GM18505 (cell line): ENCODE data around the gene CCR7.

ENCODE experiments used
- ATAC-seq: cut with Tn5 transposase; IDR thresholded peaks from one replicate; pipeline ENCODE4 v1.9.1; 2021; ENCODE audit not compliant: unreplicated experiment
- POLR2A ChIP-seq: IDR thresholded peaks from 4 replicates; pipeline ENCODE4 v1.6.1; 2011; ENCODE audit warnings: borderline replicate concordance; ENCODE audit not compliant: insufficient read depth, insufficient read length; ENCODE audit errors: extremely low read depth

The CCR7 gene

DNA sequence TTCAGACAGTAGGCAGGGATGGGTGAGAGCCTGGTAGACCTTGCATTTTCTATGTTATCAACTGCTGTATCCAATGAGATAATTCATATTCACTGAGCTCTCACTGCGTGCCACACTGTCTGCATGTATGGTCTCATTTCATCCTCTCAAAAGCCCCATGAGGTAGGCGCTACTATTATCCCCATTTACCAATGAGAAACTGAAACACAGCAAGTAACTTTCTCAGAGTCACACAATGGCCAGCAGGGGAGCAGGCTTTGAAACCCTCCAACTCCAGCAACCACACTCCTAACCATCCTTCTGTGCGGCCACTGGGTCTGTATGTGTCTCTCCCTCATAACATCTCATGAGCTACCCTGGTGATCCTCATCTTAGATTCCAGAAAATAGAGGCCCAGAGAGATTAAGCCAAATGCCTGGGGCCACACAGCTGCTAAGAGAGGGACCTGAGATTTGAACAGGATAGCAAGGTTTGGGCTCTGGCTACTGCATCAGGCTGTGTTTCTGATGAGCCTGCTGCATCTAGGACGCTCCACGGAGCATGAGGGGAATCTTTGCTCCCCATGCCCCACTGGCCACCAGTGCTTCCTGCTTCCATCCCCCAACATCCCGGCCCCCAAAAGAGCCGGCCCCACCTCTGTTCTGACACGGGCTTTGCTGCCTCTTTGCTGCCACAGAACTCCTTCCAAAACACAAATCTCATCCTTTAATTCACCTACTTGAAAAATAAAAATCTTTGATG, 3.2 kb downstream of the CCR7 start:
- TF ChIP-seq POLR2A = peak; percentile 55
- peak; percentile 31 for ATAC-seq

DNA sequence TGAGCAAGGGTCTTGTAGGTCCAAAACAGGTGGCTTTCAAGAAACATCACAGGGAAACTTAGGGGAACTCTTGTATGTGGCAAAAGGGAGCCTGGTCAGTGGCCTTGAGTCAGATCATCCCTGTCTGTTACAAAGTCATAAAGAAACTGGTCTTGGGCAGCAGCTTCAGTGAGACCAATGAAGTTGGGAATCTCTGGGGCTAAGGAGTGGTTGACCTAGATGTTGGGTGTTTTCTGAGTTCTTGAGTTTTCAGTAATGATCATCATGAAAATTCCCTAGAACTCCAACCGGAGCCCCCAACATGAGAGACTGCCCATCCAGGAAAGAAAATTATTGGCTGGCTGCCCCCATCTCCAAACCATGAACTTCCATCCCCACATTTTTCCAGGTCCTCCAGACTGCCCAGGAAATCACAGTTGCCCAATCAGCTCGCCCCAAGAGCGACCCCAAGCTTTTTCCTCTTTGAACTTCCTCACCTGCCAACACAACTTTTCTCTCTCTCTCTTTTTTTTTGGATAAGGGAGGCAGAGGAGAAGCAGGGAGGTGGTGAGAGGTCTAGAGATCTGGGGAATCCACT, 3.9 kb downstream of the CCR7 start:
- peak; percentile 25 for ATAC-seq
- TF ChIP-seq POLR2A = no peak

DNA sequence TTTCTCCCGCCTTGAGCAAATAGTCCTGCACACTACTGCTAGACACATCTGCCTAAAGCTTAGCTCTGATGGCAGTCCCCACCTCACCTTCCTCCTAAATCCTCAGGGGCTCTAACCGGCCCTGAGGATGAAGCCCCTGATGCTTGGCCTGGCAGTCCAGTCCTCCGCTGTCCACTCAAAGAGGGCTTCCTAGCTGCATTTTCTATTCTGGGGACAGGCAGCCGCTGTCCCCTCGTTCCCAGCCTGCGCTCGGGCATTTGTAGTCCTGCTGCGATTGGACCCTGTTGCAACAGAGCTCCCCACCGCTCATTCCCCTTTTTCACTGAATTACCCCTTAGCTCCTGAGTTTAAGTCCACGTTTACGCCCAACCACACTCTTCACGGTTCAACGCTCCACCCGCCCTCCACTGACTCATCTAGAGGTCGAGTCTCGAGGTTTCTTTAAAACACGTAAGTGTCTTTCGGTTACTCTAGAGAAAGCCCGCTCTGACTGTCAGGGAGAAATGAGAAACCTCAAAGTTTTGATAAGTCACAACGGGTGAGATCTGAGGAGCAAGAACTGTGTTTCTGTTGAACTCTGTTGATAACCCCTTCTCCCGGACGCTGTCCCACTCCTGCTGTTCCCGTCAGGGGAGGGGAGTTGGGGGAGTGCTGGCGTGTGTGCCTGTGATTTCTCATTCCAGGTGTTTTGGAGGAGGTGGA, 4.5 kb downstream of the CCR7 start:
- peak; percentile 20 for TF ChIP-seq POLR2A
- ATAC-seq = peak; percentile 43

DNA sequence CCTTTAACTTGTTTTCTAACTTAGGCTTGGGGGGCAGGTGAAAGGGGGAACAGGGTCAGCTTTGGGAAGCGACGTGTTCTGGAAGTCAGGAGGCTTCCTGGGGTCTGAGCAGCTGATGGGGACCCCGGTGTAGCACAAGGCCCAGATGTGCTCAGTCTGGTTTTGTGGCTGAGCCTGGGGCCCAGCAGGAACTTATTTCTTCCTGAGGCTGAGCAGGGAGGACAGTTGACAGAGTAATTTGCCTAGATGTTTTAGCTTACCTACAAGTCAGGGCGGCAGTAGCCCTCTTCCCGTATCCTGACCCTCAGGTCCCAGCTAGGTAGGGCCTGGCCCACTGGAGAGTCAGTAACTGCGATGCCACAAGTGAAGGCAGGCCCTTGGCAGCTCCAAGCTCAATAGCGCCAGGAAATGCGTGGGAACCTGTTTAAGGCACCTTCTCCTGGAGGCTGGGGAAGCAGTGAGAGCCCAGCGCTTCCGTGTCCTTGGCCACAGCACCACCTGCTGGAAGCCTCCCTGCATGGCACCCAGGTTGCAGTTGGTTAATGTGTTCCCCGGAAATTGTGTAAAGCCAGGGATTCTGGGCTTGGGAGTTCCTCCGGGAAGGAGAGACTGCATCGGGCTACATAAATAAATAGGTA, 5.2 kb downstream of the CCR7 start:
- peak; percentile 28 for ATAC-seq

DNA sequence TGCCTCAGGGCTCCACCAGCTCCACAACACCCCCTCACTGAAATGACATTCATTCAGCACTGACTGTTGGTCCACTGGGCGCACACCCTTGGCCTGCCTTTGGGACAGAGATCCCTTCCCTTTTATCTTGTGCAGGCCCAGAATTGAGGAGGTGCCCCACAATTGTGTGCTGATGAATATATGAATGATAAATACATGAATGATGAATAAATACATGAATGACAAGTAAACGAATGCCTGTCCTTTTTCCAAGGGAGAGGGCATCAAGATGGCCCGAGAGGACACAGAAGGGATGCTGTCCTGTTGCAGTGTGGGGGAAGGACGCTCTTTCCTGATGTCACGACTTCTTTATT, 5.7 kb downstream of the CCR7 start:
- TF ChIP-seq POLR2A = no peak
- ATAC-seq = no peak

More for the DNA sequence above, 5.2 kb downstream of the CCR7 start:
- TF ChIP-seq POLR2A = no peak

DNA sequence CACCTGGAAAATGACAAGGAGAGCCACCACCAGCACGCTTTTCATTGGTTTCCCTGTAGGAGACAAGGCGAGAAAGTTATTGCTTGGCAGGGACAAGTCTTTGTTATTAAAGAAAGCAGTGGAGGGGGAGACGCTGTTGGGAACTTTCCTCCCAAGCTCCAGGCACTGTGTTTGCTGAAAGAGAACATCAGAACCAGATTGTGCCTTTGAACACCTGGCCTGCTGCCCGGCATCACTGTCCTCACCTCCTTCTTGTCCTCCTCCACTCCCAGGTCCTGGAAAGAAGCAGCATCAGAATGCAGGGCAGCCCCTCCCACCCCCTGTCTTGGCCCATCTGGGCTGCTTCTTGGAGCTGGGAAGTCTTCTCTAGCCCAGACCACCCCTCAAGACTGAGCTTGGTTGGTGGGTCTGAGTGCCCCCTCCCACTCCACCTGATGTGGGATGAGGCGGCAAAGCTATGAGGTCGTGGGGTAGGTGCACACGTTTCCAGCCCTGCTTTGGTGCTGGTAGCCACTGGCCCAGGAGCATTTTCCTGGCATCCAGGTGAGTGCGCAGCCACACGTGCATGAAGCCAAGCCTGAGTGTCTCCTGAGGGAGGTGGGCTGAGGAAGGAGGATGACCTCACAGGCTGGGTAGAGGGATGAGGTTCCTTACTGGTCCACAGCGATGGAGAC, 6.2 kb downstream of the CCR7 start:
- no peak for TF ChIP-seq POLR2A
- no peak for ATAC-seq

DNA sequence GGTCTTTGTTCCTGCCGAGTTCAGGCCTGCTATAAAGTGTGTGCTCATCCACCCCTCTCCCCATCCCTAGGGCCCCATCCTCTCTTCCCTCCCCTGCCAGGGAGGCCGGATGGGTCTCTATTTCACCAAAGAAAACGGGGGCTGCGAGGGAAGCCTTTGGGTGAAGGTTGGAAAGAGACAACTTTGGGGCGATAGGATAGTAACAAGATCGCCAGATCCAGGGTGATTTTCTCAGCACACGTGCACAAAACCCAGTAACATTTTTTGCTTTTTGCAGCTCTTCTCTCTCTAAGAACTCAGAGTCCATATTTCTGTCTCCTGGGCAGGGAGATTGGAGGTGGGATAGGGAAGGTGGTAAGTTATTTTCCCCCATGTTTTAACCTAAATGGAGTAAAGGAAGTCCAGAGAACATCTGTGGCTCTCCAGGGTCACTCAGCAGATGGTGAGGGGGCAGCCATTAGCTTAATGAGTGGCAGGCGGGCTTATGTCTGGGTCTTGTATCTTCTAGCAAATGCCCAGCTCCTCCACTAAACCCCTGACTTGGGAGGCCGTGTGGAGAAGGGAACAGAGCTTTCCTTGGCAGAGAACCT, 6.9 kb downstream of the CCR7 start:
- no peak for TF ChIP-seq POLR2A
- ATAC-seq = no peak

DNA sequence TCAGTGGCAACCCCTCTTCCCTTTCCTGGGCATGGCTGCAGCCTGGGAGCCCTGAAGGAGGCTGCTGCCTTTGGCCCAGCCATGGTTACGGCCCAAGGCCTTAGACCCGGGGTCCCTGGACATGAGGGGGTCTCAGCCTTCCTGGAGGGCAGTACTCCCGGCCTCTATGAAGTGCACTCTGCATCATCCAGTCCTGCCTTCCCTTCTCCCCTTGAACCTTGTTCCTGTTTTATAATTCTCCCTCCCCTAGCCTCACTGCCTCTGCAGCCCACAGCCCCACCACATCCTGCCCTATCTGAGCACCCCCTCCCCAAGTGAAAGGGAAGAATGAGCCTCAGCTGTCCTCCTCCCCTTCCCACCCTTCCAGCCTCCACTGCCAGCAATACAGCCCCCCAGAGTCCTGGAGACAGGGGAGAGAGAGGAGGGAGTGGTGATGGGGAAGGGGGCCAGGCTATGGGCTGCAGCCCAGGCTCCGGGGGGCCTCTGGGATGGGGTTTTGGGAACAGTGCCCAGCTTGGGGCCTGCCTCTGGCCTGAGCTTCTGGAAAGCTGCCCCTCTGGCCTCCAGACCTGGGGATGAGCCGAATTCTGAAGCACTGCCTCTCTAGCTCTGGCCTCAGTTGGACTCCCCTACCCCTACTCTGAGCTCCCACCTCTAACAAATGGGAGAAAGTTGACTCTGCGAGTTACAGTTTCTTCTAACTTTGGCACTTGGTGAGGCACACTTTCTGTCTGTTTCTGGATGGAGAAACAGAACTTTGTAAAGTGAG, 7.6 kb downstream of the CCR7 start:
- ATAC-seq = no peak
- no peak for TF ChIP-seq POLR2A

DNA sequence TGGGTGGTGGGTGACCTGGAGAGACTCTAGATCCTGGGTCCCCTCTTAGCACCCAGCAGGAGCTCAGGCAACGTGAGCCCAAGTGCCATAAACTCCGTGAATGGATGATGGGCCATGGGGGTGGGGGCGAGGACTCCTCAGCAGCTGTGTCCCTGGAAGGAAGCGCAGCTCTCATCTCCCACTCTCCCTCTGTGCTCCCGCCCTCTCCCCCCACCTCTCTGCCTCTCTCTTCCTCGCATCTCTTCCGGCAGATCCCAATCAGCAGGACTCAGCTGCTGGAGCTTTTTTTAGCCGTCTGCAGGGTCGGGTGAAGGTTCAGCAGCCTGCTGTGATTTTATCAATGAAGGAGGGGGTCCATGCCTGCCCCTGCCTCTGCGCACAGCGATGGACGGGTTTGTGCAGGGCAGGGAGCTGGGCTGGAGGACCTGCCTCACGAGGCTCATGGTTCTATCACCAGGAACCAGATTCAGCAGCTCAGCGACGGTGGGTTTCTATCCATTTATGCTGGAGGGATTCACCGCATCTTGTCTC, 8.3 kb downstream of the CCR7 start:
- peak; percentile 24 for TF ChIP-seq POLR2A
- ATAC-seq = no peak

DNA sequence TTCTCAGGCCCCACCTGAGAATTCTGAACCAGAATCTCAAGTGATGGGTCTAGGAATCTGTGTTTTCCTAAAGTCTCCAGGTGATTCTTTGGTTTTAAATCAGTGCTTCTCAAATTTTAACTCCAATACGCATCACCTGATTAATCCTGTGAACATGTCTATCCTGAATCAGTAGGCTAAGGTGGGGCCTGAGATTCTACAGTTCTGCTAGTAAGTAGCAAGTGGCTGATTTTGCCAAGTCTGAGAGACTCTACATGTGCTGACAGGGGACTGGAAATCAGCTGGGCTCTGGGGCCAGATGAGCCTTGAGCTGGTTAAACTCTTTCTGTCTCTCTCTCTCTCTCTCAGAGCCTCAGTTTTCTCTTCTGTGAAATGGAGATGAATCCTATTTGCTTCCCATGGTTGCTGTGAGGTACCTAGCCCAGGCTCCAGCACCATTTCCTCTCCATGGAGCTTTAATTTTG, 9.0 kb downstream of the CCR7 start:
- no peak for ATAC-seq
- no peak for TF ChIP-seq POLR2A

DNA sequence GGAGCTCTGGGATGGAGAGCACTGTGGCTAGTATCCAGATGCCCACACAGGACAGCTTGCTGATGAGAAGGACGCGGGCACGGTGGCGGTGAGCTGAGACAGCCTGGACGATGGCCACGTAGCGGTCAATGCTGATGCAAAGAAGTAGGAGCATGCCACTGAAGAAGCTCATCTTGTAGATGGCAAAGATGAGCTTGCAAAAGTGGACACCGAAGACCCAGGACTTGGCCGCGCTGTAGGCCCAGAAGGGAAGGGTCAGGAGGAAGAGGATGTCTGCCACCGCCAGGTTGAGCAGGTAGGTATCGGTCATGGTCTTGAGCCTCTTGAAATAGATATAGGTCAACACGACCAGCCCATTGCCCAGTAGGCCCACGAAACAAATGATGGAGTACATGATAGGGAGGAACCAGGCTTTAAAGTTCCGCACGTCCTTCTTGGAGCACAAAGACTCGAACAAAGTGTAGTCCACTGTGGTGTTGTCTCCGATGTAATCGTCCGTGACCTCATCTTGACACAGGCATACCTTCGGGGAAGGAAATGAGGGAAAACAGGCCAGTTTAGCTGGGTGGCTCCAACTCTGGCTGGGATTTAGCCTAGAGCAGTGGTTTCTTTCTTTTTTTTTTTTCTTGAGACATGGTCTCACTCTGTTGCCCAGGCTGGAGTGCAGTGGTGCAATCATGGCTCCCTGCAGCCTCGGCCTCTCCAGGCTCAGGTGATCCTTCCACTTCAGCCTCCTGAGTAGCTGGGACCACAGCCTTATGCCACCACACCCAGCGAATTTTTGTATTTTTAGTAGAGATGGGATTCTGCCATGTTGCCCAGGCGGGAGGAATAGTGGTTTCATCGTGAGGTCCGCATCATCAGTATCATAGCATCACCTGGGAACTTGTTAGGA, 9.7 kb downstream of the CCR7 start:
- ATAC-seq = no peak
- no peak for TF ChIP-seq POLR2A
